NCI-H128 (cell line): ENCODE results near the gene NFXL1.

ENCODE experiments used
- DNase-seq: peaks from one replicate; lab custom pipeline; 2025; ENCODE audit not compliant: unreplicated experiment; lab: John Stamatoyannopoulos, UW

NFXL1 gene

DNA sequence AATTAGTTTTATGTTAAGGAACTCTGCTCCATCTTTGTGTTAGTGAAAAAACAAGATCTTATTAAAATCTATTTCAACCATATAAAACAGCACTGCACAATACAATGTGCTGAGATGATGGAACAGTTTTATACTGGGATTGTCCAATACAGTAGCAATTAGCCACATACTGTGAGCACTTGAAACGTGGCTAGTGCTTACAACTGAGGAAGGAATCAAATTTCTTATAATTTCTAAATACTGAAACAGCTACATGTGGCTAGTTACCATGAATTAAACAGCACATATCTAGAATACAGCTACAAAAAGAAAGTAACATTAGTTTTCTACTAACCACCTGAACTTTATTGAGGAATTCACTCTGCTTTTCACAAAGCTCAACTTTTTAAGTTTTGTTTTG is 14.7 kb downstream of the NFXL1 start:
- DNase-seq, result no peak

DNA sequence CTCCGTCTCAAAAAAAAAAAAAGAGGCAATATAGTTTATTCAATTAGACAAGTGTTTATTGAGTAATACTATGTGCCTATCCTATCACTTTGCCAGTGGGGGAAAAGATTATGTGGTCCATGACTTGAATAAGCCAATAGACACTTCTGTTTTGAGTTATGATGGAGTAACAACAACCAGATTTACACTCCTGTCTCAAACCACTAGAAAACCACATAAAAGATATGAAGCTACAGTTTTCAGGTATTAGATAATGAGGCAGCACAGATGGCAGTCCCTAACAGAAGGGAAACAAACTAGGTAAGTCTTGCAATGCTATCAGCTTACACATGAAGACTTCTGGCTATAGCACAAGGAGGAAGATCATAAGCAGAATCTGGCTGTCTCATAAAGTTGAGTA is 22.5 kb downstream of the NFXL1 start:
- DNase-seq, result no peak

DNA sequence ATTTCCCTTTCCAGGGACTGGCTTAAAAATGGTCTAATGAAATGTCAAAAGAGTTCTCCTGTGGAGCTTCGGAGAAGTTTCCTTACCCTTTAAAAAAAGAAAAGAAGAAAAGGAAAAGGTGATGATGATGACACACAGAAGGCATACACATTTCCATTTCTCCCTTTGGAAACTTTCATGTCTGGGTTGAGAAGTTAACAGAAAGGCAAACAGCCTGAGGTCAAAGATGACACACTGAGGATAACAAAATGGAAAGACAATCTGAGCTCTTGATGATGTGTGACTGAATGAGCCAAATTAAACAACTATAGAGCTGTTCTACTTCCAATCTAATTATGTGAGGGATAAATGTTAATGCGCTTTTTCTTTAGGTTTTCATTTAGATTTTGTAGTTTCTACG is 32.2 kb downstream of the NFXL1 start:
- no peak for DNase-seq

GRCh38 chr4:47879458-47879857 is 34.9 kb downstream of the NFXL1 start:
- DNase-seq, result no peak

GRCh38 chr4:47876784-47877546 is 37.4 kb downstream of the NFXL1 start:
- DNase-seq, result no peak

GRCh38 chr4:47876310-47876709 is 38.1 kb downstream of the NFXL1 start:
- DNase-seq, result no peak

- no peak for DNase-seq
These were observed 40.4 kb downstream of the NFXL1 start for GRCh38 chr4:47873877-47874541.

DNA sequence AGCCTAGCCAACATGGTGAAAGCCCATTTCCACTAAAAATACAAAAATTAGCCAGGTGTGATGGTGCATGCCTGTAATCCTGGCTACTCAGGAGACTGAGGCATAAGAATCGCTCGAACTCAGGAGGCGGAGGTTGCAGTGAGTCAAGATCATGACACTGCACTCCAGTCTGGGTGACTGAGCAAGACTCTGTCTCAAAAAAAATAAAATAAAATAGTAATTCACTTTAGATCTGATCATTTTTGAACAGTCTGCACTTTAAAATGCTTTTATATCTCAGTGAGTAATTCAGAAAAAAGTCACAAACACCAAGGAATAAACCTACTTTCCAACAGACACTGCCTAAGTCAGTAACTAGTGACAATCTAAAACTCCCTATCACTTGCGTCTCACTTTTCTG is 50.9 kb downstream of the NFXL1 start:
- DNase-seq, result no peak

GRCh38 chr4:47862297-47862696 is 52.1 kb downstream of the NFXL1 start:
- DNase-seq, result no peak

GRCh38 chr4:47860305-47860704 is 54.1 kb downstream of the NFXL1 start:
- no peak for DNase-seq

DNA sequence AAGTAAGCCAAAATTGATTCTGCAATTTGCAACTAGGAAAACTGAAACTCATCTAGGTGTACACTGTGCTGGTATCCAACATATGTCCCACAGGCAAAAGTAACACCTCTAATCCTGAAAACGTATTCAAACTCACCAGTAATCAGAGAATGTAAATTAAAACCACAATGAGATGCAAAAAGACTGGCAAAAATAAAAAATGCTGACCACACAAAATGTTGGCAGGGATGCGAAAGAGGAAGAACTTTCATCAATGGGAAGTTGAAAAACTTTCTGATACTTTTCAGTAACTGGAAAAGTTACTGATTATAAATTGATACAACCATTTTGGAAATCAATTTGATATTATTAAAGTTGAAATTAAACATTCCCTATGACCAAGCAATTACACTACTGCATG is 56.4 kb downstream of the NFXL1 start:
- no peak for DNase-seq

DNA sequence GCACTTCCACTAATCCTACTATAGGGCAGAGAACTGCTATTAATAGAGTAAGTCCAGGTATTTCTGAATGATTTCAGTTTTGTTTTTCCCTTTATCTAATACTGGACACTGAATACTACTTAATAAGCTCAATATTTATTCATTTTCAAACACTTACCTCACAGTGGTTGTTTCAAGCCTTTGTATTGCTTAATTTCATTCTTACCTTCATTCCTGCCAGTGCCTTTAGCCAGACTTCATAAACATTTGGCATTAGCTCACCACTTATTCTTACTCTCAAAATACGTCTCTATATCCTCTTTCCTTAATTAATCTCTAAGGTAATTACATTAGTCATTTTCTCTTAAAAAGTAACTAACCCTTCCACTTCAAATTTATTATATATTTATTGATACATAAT is 57.7 kb downstream of the NFXL1 start:
- no peak for DNase-seq

GRCh38 chr4:47855350-47855749 is 59.0 kb downstream of the NFXL1 start:
- no peak for DNase-seq

- no peak for DNase-seq
These were observed 62.2 kb downstream of the NFXL1 start for GRCh38 chr4:47852136-47852535.

DNA sequence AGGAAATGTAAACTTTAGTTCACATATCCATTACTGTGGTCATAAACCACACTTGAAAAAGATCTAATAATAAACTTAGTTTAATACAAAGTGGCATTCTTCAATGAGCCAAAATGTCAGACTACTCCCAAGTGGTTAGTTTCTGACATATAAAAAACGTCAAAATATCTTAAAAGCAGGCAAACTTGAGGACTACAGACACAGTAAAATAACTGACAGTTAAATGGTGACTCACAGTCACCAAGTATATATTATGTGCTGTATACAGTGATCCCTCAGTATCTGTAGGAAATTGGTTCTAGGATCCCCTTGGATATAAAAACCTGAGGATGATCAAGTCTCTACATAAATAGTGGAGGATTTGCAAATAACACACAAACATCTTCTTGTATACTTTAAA is 64.9 kb downstream of the NFXL1 start:
- no peak for DNase-seq

DNA sequence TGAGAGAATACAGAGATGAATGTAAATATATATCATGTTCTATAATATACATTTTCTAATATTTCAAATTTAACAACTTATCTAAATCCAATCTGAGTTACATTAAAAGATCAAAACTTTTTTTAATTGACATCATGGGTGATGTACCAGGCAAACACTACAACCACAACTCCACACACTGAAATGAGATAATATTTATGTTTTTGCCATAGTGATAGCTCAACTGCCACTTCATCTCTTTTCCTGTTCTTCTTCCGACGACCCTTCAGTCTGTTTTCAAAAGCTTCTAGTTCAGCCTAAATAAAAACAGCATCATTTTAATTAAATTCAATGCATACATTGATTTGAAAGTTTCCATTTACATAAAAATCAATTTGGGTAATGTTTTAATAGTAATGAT is 66.3 kb downstream of the NFXL1 start:
- DNase-seq, result no peak

- no peak for DNase-seq
These were observed 71.4 kb downstream of the NFXL1 start for GRCh38 chr4:47842985-47843384.

DNA sequence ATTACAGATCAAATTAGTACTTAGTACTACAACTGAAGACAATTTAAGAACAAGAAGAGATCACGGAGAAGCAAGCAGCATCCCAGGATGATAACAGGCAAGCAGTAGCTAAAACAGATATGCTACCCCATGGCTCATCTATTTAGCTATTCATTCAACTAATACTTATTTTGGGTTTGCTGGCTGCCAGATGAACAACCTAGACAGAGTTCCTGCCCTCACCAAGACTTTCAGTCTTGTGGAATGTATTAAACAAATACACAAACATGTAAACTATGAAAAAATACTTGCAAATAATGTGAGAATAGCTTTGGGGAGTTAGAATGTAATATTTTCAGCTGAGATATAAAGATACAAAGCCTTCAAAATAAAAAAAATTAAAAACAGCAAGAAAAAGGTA is 74.1 kb downstream of the NFXL1 start:
- no peak for DNase-seq

GRCh38 chr4:47839259-47839658 is 75.1 kb downstream of the NFXL1 start:
- DNase-seq, result no peak

- no peak for DNase-seq
These were observed 75.9 kb downstream of the NFXL1 start for GRCh38 chr4:47838445-47838844.

GRCh38 chr4:47837908-47838294 is 76.5 kb downstream of the NFXL1 start, which contains the start of gene CORIN:
Gene CORIN, minus strand, starts transcription at chr4:47838067. Its CDS starts 118 bp downstream, at chr4:47837949.
- DNase-seq, result no peak

DNA sequence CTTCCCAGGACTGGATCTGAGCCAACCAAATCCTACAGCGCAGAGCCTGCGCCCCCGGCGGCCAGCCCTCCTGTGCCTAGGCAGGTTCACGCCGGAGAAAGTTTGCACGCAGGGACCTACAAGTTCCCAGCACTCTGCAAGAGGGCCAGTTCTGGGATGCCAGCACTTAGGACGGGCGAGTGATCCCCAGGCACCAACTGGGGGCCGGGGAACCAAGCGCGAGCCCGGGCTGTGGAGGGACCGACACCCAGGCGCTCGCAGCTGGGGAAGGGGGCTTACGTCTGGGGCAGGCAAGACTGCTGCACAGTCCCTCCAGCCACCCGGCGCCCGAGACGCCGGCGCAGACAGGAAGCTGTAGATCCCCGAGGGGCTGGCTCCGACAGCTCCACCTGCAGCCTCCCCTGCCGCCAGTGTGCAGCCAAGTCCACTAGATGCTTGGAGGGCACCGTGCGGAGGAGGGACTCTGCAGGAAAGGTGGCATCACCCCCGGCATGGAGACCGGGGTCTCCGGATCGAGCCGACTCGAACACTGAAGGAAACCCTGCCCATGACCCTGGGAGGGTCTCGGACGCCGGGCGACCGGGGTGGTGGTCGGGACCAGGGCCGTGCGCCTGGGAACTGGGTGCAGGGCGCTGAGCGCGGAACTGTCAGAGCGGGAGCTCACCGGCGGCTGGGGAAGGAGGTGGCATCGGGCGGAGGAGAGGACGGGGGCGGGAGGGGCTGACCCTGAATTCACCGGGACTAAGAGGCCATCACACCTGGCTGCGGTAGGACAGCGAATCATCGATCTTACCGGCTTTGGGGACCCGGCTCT is 77.1 kb downstream of the NFXL1 start:
- DNase-seq, result no peak
